ENCODE measurements around the gene BTBD9. TPM values are rescaled to one million over a fixed set of nuclear protein-coding genes. Genes with fewer than 3 reads are reported as not detected.
A peak's percentile ranks its signal among the peaks of the same experiment; 100 is the strongest.

BTBD9 gene
- polyA plus RNA-seq, 2 of the 4 experiments (the other 2 are of a cell fraction) = 2.3 to 4.6 TPM

- no peak for TF ChIP-seq TFCP2L1 (CRISPR knock-in tag; IDR thresholded peaks at IDR 0.05)
- peak; percentile 4 for TF ChIP-seq MAFK (IDR thresholded peaks at IDR 0.05; ENCODE audit: partially characterized antibody)
- FAIRE-seq (no peak), ATAC-seq (no peak), DNase-seq (ENCODE audit: low read depth in 1 of 2, low spot score in 1 of 2) (no peak)
- Histone ChIP-seq H3K4me1 (no peaks in the 10 kb centered on the region), H3K4me3 (no peak overlapping the region), H3K4me2 (no peak overlapping the region), H3K9me3 (no peaks in the 10 kb centered on the region), H3K27ac (no peak overlapping the region)
- ChIA-PET CTCF (no interaction called here), POLR2A (no interaction called here)
- WGBS (ENCODE audit: missing lambda C conversion rate) = 93% methylated on average over 6 of the region's 6 CpGs
These were observed 65.8 kb downstream of the BTBD9 start for GRCh38 chr6:38573801-38574395.

GRCh38 chr6:38572186-38572813, 67.4 kb downstream of the BTBD9 start:
- POLR2A ChIA-PET = no interaction called here
- 88% methylated on average over 3 of the region's 3 CpGs for WGBS (ENCODE audit: missing lambda C conversion rate)
- DNase-seq (ENCODE audit: low read depth in 1 of 2, low spot score in 1 of 2) = no peak
- H3K27ac ChIP-seq = no peak overlapping the region
- no peaks in the 10 kb centered on the region for H3K9me3 ChIP-seq
- FAIRE-seq = no peak
- TF ChIP-seq KDM5A (IDR thresholded peaks at IDR 0.05) (no peak), HOXA7 (CRISPR knock-in tag; IDR thresholded peaks at IDR 0.05) (no peak), MAX (IDR thresholded peaks at IDR 0.05) (no peak), MYC (IDR thresholded peaks at IDR 0.05; ENCODE audit: borderline replicate concordance, low read length) (no peak), NPAS2 (CRISPR knock-in tag; IDR thresholded peaks at IDR 0.05; ENCODE audit: borderline replicate concordance) (no peak), ZC3H11A (IDR thresholded peaks at IDR 0.05) (no peak), HMGXB4 (CRISPR knock-in tag; IDR thresholded peaks at IDR 0.05; ENCODE audit: borderline replicate concordance) (no peak), FOXS1 (CRISPR knock-in tag; IDR thresholded peaks at IDR 0.05) (no peak), KDM1A (IDR thresholded peaks at IDR 0.05; ENCODE audit: low read depth) (no peak), MAFK (IDR thresholded peaks at IDR 0.05; ENCODE audit: partially characterized antibody) (no peak)
- peaks cover 7% of the 10 kb centered on the region for H3K4me1 ChIP-seq
- H3K4me3 ChIP-seq = no peak overlapping the region
- no peak overlapping the region for H3K4me2 ChIP-seq
- CTCF ChIA-PET = no interaction called here
- ATAC-seq = no peak

GRCh38 chr6:38571721-38572120, 68.0 kb downstream of the BTBD9 start:
- ChIA-PET CTCF (interaction anchor here (0.6 kb wide), 1 partner anchor 322 kb away, joined by 3 read pairs; no protein-coding TSS in a partner anchor), POLR2A (no interaction called here)
- FAIRE-seq = no peak

More at GRCh38 chr6:38571721-38572120, 68.0 kb downstream of the BTBD9 start:
- Histone ChIP-seq H3K9me3 (no peaks in the 10 kb centered on the region), H3K4me3 (no peak overlapping the region), H3K4me1 (peaks cover 11% of the 10 kb centered on the region), H3K27ac (no peak overlapping the region), H3K4me2 (no peak overlapping the region)
- no peak for TF ChIP-seq ATOH8 (CRISPR knock-in tag; IDR thresholded peaks at IDR 0.05; ENCODE audit: low read depth)
- no peak for TF ChIP-seq FOSB (CRISPR knock-in tag; IDR thresholded peaks at IDR 0.05)
- no peak for TF ChIP-seq RFX5 (IDR thresholded peaks at IDR 0.05)
- no peak for TF ChIP-seq JUN (IDR thresholded peaks at IDR 0.05)
- TF ChIP-seq MAX (IDR thresholded peaks at IDR 0.05) = no peak
- no peak for TF ChIP-seq EHF (CRISPR knock-in tag; IDR thresholded peaks at IDR 0.05)
- TF ChIP-seq CBX2 (IDR thresholded peaks at IDR 0.05; ENCODE audit: borderline replicate concordance, low read depth) = no peak
- no peak for TF ChIP-seq RCOR1 (IDR thresholded peaks at IDR 0.05; ENCODE audit: low read depth, low read length)
- no peak for TF ChIP-seq HMGXB4 (CRISPR knock-in tag; IDR thresholded peaks at IDR 0.05; ENCODE audit: borderline replicate concordance)
- no peak for TF ChIP-seq HOXA7 (CRISPR knock-in tag; IDR thresholded peaks at IDR 0.05)
- no peak for TF ChIP-seq FOSL2 (IDR thresholded peaks at IDR 0.05)
- no peak for TF ChIP-seq FOSL2 (CRISPR knock-in tag; IDR thresholded peaks at IDR 0.05)
- TF ChIP-seq REST (IDR thresholded peaks at IDR 0.05) = no peak
- ATAC-seq = no peak
- WGBS (ENCODE audit: missing lambda C conversion rate) = 53% methylated on average over 1 of the region's 1 CpG
- DNase-seq (ENCODE audit: low read depth in 1 of 2, low spot score in 1 of 2) = no peak

Measured in A549 (cell line).